ENCODE measurements around the gene PLOD2.

Gene PLOD2

DNA sequence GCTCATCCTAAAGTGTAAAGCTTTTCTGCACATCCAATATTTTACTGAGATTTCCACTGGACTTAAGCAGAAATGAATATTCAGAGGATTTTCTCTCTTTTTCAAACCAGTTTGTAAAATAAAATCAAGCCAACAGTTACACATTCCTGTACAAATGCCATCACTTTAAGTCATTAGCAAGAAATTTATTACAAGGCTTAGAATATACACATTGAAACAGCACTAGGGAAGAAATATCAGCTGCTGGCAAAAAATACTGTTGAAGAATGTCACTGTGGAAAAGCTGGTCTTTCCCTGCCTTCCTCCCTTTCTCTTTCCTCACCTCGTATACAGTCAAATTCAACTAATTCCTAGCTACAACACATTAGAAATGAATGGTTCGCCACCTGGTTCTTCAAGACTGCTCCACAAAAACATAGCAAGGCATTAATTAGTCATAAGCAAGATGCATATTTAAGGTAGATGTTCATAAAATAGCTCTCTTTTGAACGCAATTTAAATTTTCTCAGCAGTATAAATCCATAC lies 21.3 kb downstream of the PLOD2 start:
- no peaks in the 10 kb centered on the region for H3K4me1 Mint-ChIP-seq (ENCODE audit: low read depth)
- no peaks in the 10 kb centered on the region for H3K27me3 Mint-ChIP-seq
- H3K36me3 Mint-ChIP-seq (ENCODE audit: low read depth): no peaks in the 10 kb centered on the region
- no peak overlapping the region for H3K27ac Mint-ChIP-seq
- H3K4me3 Mint-ChIP-seq: no peak overlapping the region
- no peaks in the 10 kb centered on the region for H3K9me3 Mint-ChIP-seq
- intact Hi-C loops (cut with micrococcal nuclease): no loop called here

DNA sequence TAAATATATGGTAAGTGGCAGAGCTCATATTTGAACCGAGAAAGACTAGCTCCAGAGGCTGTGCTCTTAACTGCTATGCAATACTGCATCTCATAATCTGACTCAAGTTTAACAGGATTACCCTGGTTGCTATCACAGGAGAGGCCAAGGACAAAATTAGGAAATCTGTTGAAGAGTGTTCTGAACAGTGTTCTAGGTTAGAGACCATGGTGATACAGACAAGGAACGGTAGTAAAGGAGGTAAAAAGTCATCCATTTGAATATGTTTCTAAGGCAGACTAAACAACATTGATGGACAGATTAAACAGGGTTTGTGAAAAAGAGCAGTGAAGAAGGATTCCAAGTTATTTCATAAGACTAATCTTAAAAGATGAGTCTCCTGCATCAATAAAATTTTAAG lies 22.1 kb downstream of the PLOD2 start:
- Mint-ChIP-seq H3K36me3 (ENCODE audit: low read depth) (no peaks in the 10 kb centered on the region), H3K9me3 (no peaks in the 10 kb centered on the region), H3K4me3 (no peak overlapping the region), H3K27ac (no peak overlapping the region), H3K4me1 (ENCODE audit: low read depth) (no peaks in the 10 kb centered on the region), H3K27me3 (no peaks in the 10 kb centered on the region)
- intact Hi-C loops (cut with micrococcal nuclease): no loop called here

DNA sequence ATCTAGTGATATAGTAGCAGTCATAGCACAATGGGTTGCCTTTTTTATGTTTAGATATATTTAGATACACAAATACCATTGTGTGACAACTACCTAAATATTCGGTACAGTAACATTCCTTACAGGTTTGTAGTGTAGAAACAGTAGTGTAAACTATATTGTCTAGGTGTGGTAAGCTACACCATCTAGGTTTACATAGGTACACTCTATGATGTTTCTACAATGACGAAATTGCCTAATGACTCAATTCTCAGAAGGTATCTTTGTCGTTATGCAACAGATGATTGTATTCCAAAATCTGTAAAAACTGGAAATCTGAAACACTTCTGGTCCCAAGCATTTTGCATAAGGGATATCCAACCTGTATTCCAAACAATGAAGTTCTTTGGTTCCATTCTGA lies 24.3 kb downstream of the PLOD2 start:
- no peaks in the 10 kb centered on the region for H3K4me1 Mint-ChIP-seq (ENCODE audit: low read depth)
- H3K4me3 Mint-ChIP-seq: no peak overlapping the region
- intact Hi-C loops (cut with micrococcal nuclease): no loop called here

DNA sequence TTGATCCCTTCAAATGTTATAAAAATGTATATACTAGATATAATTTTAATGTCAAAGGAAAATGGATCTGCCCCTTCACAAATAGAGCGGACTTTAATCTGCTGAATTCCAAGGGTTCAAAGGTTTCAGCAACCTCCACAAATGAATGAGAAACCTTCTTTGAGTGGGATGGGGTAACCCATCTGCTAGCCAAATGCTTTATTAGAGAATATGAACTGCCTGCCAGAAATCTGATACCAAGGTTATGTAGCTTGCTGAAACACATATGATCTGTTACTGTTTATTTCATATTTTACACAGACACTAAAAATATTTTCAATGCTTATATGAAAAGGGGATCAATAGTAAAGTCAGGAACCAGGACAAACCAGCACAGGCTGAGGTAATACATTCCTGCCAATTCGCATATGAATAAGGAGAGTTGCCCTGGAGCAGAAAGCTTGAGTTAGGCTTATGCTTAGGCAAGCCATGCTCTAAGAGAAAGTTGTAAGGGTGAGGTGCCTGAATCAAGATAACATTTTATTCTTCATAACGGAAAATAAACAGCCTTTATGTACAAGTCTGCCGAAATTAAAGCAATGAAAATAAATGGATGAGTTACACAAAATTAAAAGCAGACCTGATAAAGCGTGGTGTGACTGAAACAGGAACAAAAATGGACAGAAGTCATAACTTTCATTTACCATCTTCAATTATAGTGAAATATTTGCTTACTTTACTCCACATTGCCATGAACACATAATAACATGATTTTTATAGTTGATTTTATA lies 26.5 kb downstream of the PLOD2 start:
- Mint-ChIP-seq H3K4me1 (ENCODE audit: low read depth) (no peaks in the 10 kb centered on the region), H3K4me3 (no peak overlapping the region), H3K27me3 (no peaks in the 10 kb centered on the region), H3K36me3 (ENCODE audit: low read depth) (no peaks in the 10 kb centered on the region), H3K27ac (no peak overlapping the region), H3K9me3 (no peaks in the 10 kb centered on the region)
- intact Hi-C loops (cut with micrococcal nuclease): no loop called here

More for the DNA sequence above, 24.3 kb downstream of the PLOD2 start:
- no peaks in the 10 kb centered on the region for H3K27me3 Mint-ChIP-seq
- H3K27ac Mint-ChIP-seq: no peak overlapping the region
- no peaks in the 10 kb centered on the region for H3K9me3 Mint-ChIP-seq
- H3K36me3 Mint-ChIP-seq (ENCODE audit: low read depth): no peaks in the 10 kb centered on the region

DNA sequence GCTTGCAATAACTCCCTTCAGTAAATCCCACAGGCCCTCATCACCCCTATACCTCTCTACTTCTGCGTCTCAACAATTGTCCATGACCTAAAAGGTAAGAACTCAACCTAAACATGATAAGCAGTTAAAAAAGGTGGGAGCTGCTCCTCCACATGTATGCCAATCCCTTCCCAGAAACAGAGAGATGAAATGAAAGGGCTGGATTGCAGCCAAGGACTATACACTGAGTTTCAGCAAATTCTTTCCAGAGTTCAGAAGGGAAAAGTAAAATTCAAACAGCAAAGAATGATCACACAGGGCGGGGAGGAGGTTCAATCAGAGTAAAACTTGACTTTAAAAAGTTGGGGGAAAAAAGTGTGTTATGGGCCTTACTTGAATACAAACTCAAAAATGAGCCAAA lies 27.5 kb downstream of the PLOD2 start:
- intact Hi-C loops (cut with micrococcal nuclease): no loop called here
- Mint-ChIP-seq H3K27ac (no peak overlapping the region), H3K9me3 (no peaks in the 10 kb centered on the region)

DNA sequence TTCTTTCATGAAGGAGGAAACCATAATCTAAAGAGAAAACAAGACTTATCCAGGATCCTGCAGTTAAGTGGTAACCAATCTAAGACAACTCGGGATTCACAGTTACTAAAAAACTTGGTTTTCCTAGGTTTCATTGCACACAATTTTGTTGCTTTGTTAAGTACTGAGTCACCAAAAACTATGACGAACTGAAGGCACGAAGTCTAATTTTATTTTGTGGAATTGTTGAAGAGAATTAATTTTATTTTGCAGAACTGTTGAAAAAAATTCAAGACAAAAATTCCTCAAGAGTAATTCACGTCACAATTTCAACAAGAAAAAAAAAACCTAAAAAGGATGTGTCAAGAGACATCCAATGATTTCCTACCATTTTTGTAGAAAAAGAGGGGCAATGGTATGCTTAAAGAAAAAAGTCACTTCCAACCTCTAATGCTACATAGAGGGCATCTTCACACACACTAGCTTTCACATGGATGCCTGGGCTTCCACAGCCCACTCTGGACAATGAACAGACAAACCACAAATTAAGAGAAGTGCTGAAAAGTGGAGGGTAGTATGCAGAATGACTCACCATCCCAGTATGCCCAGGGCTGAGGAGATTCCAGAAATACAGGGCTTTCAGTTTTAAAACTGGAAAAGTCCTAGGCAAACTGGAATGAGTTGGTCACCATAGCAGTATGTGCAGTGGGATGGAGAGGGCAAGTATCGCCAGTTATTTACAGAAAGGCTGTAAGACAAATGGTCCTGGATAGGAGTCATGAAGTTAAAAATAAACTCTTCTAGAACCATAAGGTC lies 29.2 kb downstream of the PLOD2 start:
- no peaks in the 10 kb centered on the region for H3K27me3 Mint-ChIP-seq

More for the DNA sequence above, 27.5 kb downstream of the PLOD2 start:
- no peaks in the 10 kb centered on the region for H3K27me3 Mint-ChIP-seq
- H3K36me3 Mint-ChIP-seq (ENCODE audit: low read depth): no peaks in the 10 kb centered on the region
- no peak overlapping the region for H3K4me3 Mint-ChIP-seq
- no peaks in the 10 kb centered on the region for H3K4me1 Mint-ChIP-seq (ENCODE audit: low read depth)

DNA sequence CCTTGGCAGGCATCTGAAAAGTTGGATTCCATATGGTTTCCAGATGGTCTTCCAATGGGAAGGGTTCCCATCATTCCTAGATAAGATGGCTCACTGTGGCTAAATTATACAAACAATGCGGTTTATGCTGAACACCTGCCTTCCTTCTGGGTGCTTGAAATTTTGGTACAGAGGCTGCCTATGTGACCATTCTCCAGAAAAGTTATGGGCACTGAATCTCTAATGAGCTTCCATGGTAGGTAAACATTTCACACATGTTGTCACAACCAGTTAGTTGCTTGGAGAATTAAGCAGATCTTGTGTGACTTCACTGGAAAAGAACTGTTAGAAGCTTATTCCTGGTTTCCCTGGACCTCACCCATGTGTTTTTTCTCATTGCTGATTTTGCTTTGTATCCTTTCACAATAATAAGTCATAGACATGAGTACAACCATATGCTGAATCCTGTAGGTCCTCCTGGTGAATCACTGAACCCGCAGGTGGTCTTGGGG lies 30.1 kb downstream of the PLOD2 start:
- Mint-ChIP-seq H3K4me1 (ENCODE audit: low read depth) (no peaks in the 10 kb centered on the region), H3K27me3 (no peaks in the 10 kb centered on the region), H3K9me3 (no peaks in the 10 kb centered on the region), H3K27ac (no peak overlapping the region), H3K36me3 (ENCODE audit: low read depth) (no peaks in the 10 kb centered on the region), H3K4me3 (no peak overlapping the region)
- intact Hi-C loops (cut with micrococcal nuclease): no loop called here

More for the DNA sequence above, 29.2 kb downstream of the PLOD2 start:
- Mint-ChIP-seq H3K9me3 (no peaks in the 10 kb centered on the region), H3K36me3 (ENCODE audit: low read depth) (no peaks in the 10 kb centered on the region), H3K4me3 (no peak overlapping the region), H3K27ac (no peak overlapping the region), H3K4me1 (ENCODE audit: low read depth) (no peaks in the 10 kb centered on the region)
- intact Hi-C loops (cut with micrococcal nuclease): no loop called here

DNA sequence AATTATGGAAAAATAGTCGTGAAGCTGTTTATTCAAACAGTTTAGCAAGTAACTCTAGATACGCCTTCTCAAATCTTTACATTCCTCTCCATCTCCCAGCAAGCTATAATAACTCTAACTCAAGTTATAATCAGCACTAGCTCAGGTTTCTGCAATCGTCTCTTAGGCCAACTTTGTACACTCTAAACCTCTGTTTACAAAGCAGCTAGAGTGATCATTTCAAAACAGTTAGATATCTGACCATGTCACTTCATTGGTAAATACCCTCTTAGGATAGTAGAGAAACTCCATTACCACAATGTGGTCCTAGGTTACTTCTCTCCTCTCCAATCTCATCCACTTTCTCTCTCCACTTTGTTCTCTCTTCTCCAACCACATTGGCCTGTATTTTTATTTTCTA lies 31.2 kb downstream of the PLOD2 start:
- Mint-ChIP-seq H3K27ac (no peak overlapping the region), H3K36me3 (ENCODE audit: low read depth) (no peaks in the 10 kb centered on the region), H3K4me1 (ENCODE audit: low read depth) (no peaks in the 10 kb centered on the region), H3K27me3 (no peaks in the 10 kb centered on the region), H3K9me3 (no peaks in the 10 kb centered on the region), H3K4me3 (no peak overlapping the region)
- intact Hi-C loops (cut with micrococcal nuclease): no loop called here

DNA sequence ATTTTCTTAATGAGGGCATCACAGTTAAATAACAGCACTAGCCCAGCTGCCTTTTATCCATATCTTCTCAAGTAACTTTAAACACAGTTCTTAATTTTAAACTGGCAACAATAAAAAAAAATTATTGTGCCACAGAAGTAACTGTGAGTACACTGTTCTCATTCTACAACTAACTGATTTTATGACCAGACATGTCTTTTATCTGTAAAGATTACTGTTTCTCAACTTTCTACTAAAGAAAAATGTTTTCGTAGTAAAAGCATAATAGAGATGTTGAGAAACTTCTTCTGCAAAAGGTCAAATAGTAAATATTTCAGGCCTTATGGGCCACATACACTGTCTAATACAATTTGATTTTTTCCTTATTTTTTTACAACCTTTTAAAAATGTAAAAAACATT lies 32.0 kb downstream of the PLOD2 start:
- H3K27me3 Mint-ChIP-seq: no peaks in the 10 kb centered on the region
- intact Hi-C loops (cut with micrococcal nuclease): no loop called here
- H3K4me3 Mint-ChIP-seq: no peak overlapping the region
- H3K27ac Mint-ChIP-seq: no peak overlapping the region
- no peaks in the 10 kb centered on the region for H3K36me3 Mint-ChIP-seq (ENCODE audit: low read depth)
- no peaks in the 10 kb centered on the region for H3K4me1 Mint-ChIP-seq (ENCODE audit: low read depth)
- H3K9me3 Mint-ChIP-seq: no peaks in the 10 kb centered on the region

DNA sequence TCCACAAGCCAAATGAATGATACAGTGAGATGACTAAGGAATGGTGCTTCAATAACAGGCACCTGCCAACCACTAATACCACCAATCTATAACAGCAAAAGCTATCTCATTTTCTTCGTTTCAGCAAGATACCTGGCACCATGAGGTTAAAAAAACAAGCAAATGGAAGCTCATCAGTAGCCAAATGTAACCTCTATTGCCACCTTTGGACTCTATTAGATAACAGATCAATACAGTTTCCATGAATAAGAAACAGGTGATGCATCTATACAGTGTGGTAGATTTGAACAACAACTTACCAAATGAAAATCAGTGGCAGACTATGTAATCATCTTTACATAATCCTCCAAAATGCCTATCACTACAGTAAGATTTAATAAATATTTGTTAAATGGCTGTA lies 32.8 kb downstream of the PLOD2 start:
- Mint-ChIP-seq H3K27me3 (no peaks in the 10 kb centered on the region), H3K36me3 (ENCODE audit: low read depth) (no peaks in the 10 kb centered on the region), H3K4me3 (no peak overlapping the region), H3K4me1 (ENCODE audit: low read depth) (no peaks in the 10 kb centered on the region), H3K27ac (no peak overlapping the region), H3K9me3 (no peaks in the 10 kb centered on the region)
- intact Hi-C loops (cut with micrococcal nuclease): no loop called here

DNA sequence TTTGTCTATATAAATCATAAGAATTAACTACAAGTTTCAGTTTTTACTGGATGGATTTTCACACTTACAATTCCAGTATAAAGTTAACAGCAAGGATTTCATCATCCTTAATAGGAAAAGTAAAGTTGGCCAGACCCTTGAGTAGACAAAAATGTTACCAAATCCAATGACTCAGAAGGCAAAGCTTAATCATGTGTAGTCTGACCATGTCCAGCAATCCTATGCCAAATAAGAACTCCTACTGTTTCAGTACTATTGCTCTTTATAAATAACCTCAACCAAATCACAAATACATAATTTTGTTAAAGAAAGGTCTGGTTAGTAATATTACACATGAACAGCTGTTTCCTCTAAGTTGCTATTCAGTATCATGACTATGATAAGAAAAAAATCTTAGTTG lies 35.0 kb downstream of the PLOD2 start:
- intact Hi-C loops (cut with micrococcal nuclease): no loop called here
- H3K9me3 Mint-ChIP-seq: no peaks in the 10 kb centered on the region
- no peaks in the 10 kb centered on the region for H3K36me3 Mint-ChIP-seq (ENCODE audit: low read depth)
- no peaks in the 10 kb centered on the region for H3K4me1 Mint-ChIP-seq (ENCODE audit: low read depth)
- no peak overlapping the region for H3K4me3 Mint-ChIP-seq
- H3K27ac Mint-ChIP-seq: no peak overlapping the region
- no peaks in the 10 kb centered on the region for H3K27me3 Mint-ChIP-seq

DNA sequence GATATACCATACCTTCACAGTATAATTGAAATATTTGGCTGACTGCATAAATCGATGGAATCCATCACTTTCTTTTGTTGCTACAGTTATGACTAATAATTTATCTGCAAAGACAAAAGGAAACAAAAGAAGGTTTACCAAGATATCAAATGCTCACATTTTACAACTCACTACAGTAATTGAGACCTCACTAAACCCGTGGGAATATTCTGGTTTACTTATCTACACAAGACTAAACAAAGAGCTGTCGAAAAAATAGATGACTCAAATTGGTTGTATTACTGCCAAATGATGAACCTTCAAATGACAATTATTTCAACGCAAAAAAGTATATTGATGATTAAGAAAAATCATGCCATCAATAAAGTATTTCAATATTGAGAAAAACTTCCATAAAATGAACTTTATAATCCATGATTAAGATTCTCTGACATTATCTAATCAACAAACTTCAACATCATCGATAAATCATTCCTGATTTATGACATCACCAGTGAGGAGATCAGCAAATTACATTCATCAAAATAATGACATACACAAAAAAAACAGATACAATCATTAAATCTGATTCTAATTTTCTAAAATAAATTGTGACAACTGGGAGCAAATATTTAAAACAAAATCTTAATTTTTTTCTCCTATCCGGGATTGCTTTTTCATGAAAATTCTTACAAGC lies 36.7 kb downstream of the PLOD2 start:
- no peaks in the 10 kb centered on the region for H3K27me3 Mint-ChIP-seq
- intact Hi-C loops (cut with micrococcal nuclease): no loop called here
- H3K27ac Mint-ChIP-seq: no peak overlapping the region
- H3K4me3 Mint-ChIP-seq: no peak overlapping the region
- no peaks in the 10 kb centered on the region for H3K36me3 Mint-ChIP-seq (ENCODE audit: low read depth)
- H3K4me1 Mint-ChIP-seq (ENCODE audit: low read depth): no peaks in the 10 kb centered on the region
- no peaks in the 10 kb centered on the region for H3K9me3 Mint-ChIP-seq

DNA sequence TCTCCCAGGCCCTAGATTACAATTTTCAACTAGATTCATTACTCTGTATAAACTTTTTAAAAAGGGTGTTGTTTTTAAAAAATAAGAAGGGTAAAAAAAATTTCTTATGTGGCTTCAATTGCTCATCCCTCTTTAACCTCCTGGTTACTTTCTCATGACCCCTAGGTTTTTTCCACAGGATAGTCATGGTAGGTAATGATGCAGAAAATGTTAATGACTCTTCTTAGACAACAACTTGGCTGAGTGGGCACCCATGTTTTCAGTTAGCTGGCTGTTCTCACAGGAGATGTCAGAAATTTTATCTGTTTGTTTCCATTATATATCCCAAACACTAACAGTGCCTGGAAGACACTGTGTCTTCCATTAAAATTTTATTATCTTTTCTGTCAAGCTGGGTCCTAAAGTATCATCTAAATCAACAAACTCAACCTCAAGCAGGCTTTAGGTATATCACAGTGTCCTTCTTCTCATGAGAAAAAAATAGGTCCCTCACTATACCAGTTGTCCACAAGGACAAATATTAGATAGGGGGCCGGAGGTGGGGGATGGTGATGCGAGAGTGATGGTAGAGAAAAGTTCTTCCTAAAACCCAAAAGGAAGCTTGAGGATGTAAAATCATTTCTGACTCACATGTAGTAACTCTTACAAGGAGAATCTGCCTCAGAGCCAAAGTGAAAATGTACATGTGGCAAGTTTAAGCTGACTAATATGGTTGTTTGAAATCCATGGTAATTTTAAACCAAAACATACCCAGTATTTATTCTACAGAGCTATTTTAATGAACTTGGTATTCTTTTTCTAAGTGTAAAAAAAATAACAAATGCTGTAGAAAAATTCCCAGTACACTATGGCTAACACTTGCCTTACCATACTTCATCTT lies 43.3 kb downstream of the PLOD2 start:
- H3K9me3 Mint-ChIP-seq: peaks cover 32% of the 10 kb centered on the region
- H3K4me3 Mint-ChIP-seq: no peak overlapping the region
- intact Hi-C loops (cut with micrococcal nuclease): no loop called here
- H3K27ac Mint-ChIP-seq: no peak overlapping the region
- no peaks in the 10 kb centered on the region for H3K36me3 Mint-ChIP-seq (ENCODE audit: low read depth)
- H3K27me3 Mint-ChIP-seq: no peaks in the 10 kb centered on the region
- H3K4me1 Mint-ChIP-seq (ENCODE audit: low read depth): no peaks in the 10 kb centered on the region
